GM12891 (cell line): Measurements from ENCODE around the gene TMEM132D.

ENCODE experiments used
- POLR2A ChIP-seq: IDR thresholded peaks from 2 replicates; pipeline ENCODE4 v1.6.1; 2011; ENCODE audit warnings: low read depth, low read length, control low read depth
- POLR2AphosphoS5 ChIP-seq: IDR thresholded peaks from 2 replicates; pipeline ENCODE4 v1.6.1; 2011; ENCODE audit warnings: low read depth, low read length, control low read depth
- TAF1 ChIP-seq: IDR thresholded peaks from 2 replicates; pipeline ENCODE4 v1.6.1; 2011; ENCODE audit warnings: low read depth, low read length, control low read depth

- TF ChIP-seq TAF1 = no peak
- TF ChIP-seq POLR2A = no peak
- TF ChIP-seq POLR2AphosphoS5 = no peak
Observed at GRCh38 chr12:129279771-129280170, 624.1 kb downstream of the TMEM132D start.
